ENCODE data around the gene KCNK15.
"Not testable (repeated sequence)": the region's sequence is repeated elsewhere in the genome, so short reads cannot be mapped to it uniquely, and the experiment has no call there.

KCNK15 gene

DNA sequence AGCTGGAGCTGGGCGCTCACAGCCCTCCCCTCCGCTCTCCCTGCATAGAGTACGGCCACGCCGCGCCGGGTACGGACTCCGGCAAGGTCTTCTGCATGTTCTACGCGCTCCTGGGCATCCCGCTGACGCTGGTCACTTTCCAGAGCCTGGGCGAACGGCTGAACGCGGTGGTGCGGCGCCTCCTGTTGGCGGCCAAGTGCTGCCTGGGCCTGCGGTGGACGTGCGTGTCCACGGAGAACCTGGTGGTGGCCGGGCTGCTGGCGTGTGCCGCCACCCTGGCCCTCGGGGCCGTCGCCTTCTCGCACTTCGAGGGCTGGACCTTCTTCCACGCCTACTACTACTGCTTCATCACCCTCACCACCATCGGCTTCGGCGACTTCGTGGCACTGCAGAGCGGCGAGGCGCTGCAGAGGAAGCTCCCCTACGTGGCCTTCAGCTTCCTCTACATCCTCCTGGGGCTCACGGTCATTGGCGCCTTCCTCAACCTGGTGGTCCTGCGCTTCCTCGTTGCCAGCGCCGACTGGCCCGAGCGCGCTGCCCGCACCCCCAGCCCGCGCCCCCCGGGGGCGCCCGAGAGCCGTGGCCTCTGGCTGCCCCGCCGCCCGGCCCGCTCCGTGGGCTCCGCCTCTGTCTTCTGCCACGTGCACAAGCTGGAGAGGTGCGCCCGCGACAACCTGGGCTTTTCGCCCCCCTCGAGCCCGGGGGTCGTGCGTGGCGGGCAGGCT lies 4.6 kb downstream of the KCNK15 start:
- peaks cover 0 to 4% of the 10 kb centered on the region in 2 donors for H3K4me1 ChIP-seq (ENCODE audit: control insufficient read depth in 1 of 2, insufficient read depth in 2 of 2, low read length in 2 of 2)
- H3K4me3 ChIP-seq (ENCODE audit: low read depth in 1 of 2, low read length in 2 of 2) = no peak overlapping the region
- peaks cover 22% of the 10 kb centered on the region for H3K27me3 ChIP-seq (ENCODE audit: low read depth, low read length)
- H3K36me3 ChIP-seq (ENCODE audit: control insufficient read depth in 1 of 2, insufficient read depth in 2 of 2, low read length in 2 of 2) = no peaks in the 10 kb centered on the region
- H3K9me3 ChIP-seq (ENCODE audit: control insufficient read depth in 1 of 2, low read length in 2 of 2) = no peaks in the 10 kb centered on the region
- H3K27ac ChIP-seq (ENCODE audit: low read length) = no peak overlapping the region

DNA sequence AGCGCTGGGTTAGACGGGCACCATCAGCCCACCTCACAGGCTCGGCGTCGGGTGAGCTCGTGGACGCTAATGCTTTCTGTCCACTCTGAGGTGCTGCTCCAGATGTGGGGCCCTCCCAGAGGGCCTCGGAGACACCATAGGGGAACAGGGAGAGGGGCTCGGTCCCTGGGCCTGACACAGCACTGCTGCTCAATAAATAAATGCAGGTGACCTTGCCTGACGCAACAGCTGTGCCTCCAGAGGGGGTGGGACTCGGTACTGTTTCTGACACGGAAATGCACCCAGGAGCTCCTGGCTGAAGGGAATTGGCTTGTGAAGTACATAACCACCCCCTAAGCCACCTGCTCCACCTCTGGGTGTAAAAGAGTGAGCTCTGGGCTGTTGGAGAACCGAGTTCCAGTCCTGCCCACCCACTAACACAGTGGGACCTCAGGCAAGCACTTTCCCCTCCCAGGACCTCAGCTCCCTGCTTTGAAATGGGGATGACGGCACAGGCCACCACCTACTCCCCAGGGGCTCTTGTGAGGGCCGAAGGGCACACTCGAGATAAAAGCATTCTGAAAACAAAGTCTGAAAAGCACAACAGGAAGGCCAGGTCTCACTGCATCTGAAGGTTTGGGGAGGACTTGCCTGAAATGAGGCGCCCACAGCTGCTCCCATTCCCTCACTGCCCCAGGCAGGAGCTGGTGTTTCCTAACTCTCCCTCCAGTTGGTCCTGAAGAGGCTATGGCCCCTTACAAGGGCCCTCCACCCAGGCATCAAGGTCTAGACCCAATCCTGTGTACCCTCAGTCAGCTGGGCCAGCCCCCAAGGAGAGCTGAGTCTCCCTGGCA lies 6.7 kb downstream of the KCNK15 start:
- Histone ChIP-seq H3K4me1 (ENCODE audit: control insufficient read depth in 1 of 2, insufficient read depth in 2 of 2, low read length in 2 of 2) (peaks cover 0 to under 1% of the 10 kb centered on the region in 2 donors), H3K27me3 (ENCODE audit: low read depth, low read length) (peaks cover 10% of the 10 kb centered on the region)

DNA sequence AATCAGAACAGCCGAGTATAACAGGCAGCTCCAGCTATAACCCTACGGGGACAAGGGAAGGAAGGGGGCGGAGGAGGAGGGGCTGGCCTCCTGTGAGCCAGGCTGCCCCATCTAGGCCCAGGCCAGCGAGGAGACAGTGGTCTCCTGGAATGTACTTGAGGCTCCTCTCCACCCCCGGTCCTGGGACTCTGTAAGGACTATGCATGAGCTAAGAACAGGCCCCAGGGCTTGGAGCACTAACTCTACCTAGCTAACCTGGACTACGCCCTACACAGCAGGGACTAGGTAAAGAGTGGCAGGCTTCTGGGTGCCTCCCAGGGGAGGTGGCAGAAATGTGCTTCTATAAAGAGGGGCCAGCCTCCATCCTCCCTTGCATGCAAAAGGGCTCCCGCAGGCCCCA lies 8.9 kb downstream of the KCNK15 start:
- H3K36me3 ChIP-seq (ENCODE audit: control insufficient read depth in 1 of 2, insufficient read depth in 2 of 2, low read length in 2 of 2) = no peaks in the 10 kb centered on the region
- H3K4me1 ChIP-seq (ENCODE audit: control insufficient read depth in 1 of 2, insufficient read depth in 2 of 2, low read length in 2 of 2) = no peaks in the 10 kb centered on the region
- H3K9me3 ChIP-seq (ENCODE audit: control insufficient read depth in 1 of 2, low read length in 2 of 2) = no peaks in the 10 kb centered on the region
- no peak overlapping the region for H3K27ac ChIP-seq (ENCODE audit: low read length)
- H3K4me3 ChIP-seq (ENCODE audit: low read depth in 1 of 2, low read length in 2 of 2) = no peak overlapping the region
- H3K27me3 ChIP-seq (ENCODE audit: low read depth, low read length) = peaks cover 6% of the 10 kb centered on the region

More for the DNA sequence above, 6.7 kb downstream of the KCNK15 start:
- H3K4me3 ChIP-seq (ENCODE audit: low read depth in 1 of 2, low read length in 2 of 2) = no peak overlapping the region
- no peak overlapping the region for H3K27ac ChIP-seq (ENCODE audit: low read length)
- no peaks in the 10 kb centered on the region for H3K36me3 ChIP-seq (ENCODE audit: control insufficient read depth in 1 of 2, insufficient read depth in 2 of 2, low read length in 2 of 2)
- H3K9me3 ChIP-seq (ENCODE audit: control insufficient read depth in 1 of 2, low read length in 2 of 2) = no peaks in the 10 kb centered on the region

DNA sequence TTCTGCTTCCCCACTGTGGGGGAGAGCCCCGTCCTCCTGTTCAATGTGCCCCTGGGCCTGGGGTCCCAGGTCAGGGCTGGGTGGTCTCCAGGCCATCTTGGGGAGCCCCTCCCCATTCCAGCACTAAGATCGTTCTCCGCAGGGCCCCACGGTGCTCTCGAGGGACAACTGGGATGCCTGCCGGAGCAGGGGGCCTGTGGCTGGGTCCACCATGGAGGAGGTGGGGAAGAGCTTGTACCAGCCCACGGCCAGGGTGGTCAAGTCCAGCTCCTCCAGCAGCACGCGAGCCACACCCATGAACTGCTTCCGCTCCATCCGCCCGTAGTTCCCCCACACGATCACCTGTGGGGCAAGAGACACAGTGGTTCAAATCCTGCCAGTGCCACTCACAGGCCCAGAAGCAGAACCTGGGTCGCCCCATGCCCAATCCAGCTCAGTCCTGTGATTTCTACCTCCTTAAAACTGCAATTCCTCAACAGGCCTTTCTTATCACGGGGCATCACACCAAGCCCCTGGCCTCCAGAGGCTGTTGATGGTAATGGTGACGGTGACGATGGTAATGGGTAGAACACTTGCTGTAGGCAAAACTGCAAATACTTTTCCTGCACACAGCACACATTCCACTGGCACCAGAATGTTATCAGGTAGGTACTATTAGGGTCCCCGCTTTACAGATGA lies 10.5 kb downstream of the KCNK15 start:
- H3K9me3 ChIP-seq (ENCODE audit: control insufficient read depth in 1 of 2, low read length in 2 of 2) = no peaks in the 10 kb centered on the region
- H3K27me3 ChIP-seq (ENCODE audit: low read depth, low read length) = peaks cover under 1% of the 10 kb centered on the region
- no peaks in the 10 kb centered on the region for H3K36me3 ChIP-seq (ENCODE audit: control insufficient read depth in 1 of 2, insufficient read depth in 2 of 2, low read length in 2 of 2)
- no peaks in the 10 kb centered on the region for H3K4me1 ChIP-seq (ENCODE audit: control insufficient read depth in 1 of 2, insufficient read depth in 2 of 2, low read length in 2 of 2)
- H3K27ac ChIP-seq (ENCODE audit: low read length) = no peak overlapping the region
- no peak overlapping the region for H3K4me3 ChIP-seq (ENCODE audit: low read depth in 1 of 2, low read length in 2 of 2)

DNA sequence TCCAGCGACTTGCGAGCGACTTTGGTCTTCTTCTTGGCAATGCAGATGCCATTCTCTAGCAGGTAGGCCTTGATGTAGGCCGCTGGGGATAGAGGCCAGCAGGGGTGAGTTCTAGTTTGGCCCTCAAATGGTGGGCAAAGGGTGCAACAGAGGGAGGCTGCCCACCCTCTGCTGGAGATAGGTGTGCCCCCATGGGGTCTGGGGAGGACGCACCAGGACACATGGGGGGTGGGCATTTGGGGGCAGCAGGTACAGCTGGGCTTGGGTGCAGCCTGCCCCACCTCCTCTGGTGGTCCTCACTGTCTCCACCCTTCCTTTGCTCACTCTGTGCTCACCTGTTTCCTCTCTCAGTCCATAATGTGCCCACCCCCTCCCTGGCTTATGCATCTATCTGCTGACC lies 11.3 kb downstream of the KCNK15 start:
- H3K9me3 ChIP-seq (ENCODE audit: control insufficient read depth in 1 of 2, low read length in 2 of 2) = no peaks in the 10 kb centered on the region
- no peak overlapping the region for H3K4me3 ChIP-seq (ENCODE audit: low read depth in 1 of 2, low read length in 2 of 2)
- no peak overlapping the region for H3K27ac ChIP-seq (ENCODE audit: low read length)
- no peaks in the 10 kb centered on the region for H3K27me3 ChIP-seq (ENCODE audit: low read depth, low read length)
- H3K36me3 ChIP-seq (ENCODE audit: control insufficient read depth in 1 of 2, insufficient read depth in 2 of 2, low read length in 2 of 2) = no peaks in the 10 kb centered on the region
- no peaks in the 10 kb centered on the region for H3K4me1 ChIP-seq (ENCODE audit: control insufficient read depth in 1 of 2, insufficient read depth in 2 of 2, low read length in 2 of 2)

DNA sequence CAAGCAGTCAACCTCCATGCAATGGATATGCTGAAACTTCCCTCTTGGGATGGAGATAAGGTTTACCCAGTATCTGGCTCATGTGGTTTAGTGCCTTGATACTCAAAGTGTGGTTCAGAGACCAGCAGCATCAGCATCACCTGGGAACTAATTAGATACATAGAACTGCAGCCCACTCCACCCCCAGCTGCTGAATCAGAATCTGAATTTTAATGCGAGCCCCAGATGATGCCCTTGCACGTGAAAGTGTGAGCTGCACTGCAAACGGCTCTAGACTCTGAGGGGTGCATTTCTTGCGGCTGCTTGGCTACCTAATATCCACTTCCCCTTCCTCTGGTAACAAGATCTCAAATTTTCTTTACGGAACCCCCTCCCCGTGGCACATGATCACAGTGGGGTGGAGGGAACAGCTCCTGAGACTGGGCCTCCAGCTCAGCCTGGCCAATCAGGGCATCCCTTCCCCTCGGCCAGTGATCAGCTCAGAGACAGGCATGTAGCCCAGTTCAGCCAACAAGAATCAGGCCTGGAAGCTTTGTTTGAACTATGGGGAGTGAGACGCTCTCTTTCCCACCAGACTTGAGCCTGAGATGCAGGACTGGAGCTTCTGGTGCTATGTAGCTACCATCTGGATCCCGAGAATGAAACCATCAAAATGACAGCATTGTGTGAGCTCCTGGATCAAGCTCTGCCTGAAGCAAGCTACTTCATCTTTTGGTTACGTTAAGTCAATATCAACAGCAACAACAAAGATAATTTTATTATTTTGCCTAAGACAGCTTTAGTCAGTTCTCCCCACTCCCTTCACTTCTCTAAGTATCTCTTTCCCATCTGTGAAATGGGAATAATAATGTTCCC lies 12.8 kb downstream of the KCNK15 start:
- H3K36me3 ChIP-seq (ENCODE audit: control insufficient read depth in 1 of 2, insufficient read depth in 2 of 2, low read length in 2 of 2) = no peaks in the 10 kb centered on the region
- H3K4me3 ChIP-seq (ENCODE audit: low read depth in 1 of 2, low read length in 2 of 2) = no peak overlapping the region
- no peaks in the 10 kb centered on the region for H3K9me3 ChIP-seq (ENCODE audit: control insufficient read depth in 1 of 2, low read length in 2 of 2)
- no peak overlapping the region for H3K27ac ChIP-seq (ENCODE audit: low read length)
- no peaks in the 10 kb centered on the region for H3K4me1 ChIP-seq (ENCODE audit: control insufficient read depth in 1 of 2, insufficient read depth in 2 of 2, low read length in 2 of 2)
- H3K27me3 ChIP-seq (ENCODE audit: low read depth, low read length) = no peaks in the 10 kb centered on the region

DNA sequence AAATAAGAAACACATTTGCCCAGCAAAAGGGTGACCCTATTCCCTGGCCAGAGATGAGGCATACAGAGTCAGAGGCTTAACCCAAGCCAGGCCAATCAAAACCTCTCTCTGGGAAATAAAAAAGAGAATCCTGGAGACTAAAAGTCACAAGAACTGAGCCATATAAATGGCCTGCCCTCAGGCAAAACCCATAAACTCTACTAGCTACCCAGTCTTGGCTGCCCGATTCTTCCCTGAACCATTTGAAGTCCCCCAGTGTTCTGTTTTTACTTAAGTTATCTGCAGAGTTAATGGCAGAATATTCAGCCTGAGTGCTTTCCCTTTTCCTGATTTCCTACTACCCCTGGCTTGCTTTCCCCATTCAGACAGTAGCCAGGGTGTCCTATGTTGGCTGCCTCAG lies 13.9 kb downstream of the KCNK15 start:
- Histone ChIP-seq H3K9me3 (ENCODE audit: control insufficient read depth in 1 of 2, low read length in 2 of 2) (no peaks in the 10 kb centered on the region), H3K4me1 (ENCODE audit: control insufficient read depth in 1 of 2, insufficient read depth in 2 of 2, low read length in 2 of 2) (no peaks in the 10 kb centered on the region), H3K4me3 (ENCODE audit: low read depth in 1 of 2, low read length in 2 of 2) (no peak overlapping the region), H3K27me3 (ENCODE audit: low read depth, low read length) (no peaks in the 10 kb centered on the region), H3K36me3 (ENCODE audit: control insufficient read depth in 1 of 2, insufficient read depth in 2 of 2, low read length in 2 of 2) (no peaks in the 10 kb centered on the region), H3K27ac (ENCODE audit: low read length) (no peak overlapping the region)

DNA sequence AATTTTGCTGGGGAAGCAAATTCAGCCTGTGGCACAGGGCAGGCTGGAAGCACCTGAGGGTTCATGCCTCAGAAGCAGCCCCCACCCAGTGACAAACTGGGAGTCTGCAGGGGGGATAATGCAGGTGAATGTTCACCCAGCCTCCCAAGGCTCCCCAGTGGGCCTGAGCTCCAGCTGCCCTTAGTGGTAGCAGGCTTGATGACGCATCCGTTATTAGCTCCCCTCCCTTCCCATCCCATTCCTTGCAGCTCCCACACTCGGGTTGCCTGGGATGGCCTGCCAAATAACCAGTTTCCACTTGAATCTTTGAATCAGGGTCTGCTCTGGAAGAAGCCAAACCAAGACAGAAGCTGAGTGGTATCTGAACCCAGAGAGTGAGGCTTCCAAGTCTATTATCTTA lies 15.8 kb downstream of the KCNK15 start:
- H3K9me3 ChIP-seq (ENCODE audit: control insufficient read depth in 1 of 2, low read length in 2 of 2) = no peaks in the 10 kb centered on the region
- H3K4me3 ChIP-seq (ENCODE audit: low read depth in 1 of 2, low read length in 2 of 2) = no peak overlapping the region
- no peak overlapping the region for H3K27ac ChIP-seq (ENCODE audit: low read length)
- H3K4me1 ChIP-seq (ENCODE audit: control insufficient read depth in 1 of 2, insufficient read depth in 2 of 2, low read length in 2 of 2) = no peaks in the 10 kb centered on the region
- no peaks in the 10 kb centered on the region for H3K36me3 ChIP-seq (ENCODE audit: control insufficient read depth in 1 of 2, insufficient read depth in 2 of 2, low read length in 2 of 2)
- H3K27me3 ChIP-seq (ENCODE audit: low read depth, low read length) = no peaks in the 10 kb centered on the region

DNA sequence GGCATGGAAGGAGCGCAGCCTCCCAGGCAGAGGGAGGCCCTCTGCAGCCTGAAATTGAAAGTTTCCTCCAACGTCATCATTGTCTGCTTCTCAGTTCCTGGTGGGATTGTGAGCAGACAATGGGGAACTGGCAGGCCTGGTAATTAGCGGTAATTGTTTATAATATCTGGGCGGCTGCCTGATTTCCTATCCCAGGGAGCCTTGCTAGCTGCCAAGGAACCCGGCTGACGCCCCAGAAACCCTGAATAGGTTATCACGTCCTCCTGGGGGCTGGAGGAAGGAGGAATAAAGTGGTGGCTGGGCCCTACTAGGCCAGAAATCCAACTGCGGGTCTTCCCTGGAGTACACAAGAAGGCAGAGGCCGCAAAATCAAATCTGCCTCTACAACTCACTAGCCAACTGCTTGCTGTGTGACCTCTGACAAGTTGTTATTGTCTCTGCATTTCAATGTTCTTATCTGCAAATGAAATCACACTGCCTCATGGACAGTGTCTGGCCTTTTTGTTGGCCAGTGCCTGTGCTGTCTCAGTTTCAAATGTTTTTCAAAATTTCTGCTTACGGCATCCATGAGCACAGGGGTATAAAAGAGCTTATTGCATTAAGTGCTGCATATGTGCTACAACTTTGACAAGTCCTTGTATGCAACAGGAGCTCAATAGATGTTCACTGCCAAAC lies 16.9 kb downstream of the KCNK15 start:
- no peaks in the 10 kb centered on the region for H3K9me3 ChIP-seq (ENCODE audit: control insufficient read depth in 1 of 2, low read length in 2 of 2)
- H3K36me3 ChIP-seq (ENCODE audit: control insufficient read depth in 1 of 2, insufficient read depth in 2 of 2, low read length in 2 of 2) = no peaks in the 10 kb centered on the region
- H3K4me3 ChIP-seq (ENCODE audit: low read depth in 1 of 2, low read length in 2 of 2) = no peak overlapping the region
- H3K27me3 ChIP-seq (ENCODE audit: low read depth, low read length) = no peaks in the 10 kb centered on the region
- no peak overlapping the region for H3K27ac ChIP-seq (ENCODE audit: low read length)
- no peaks in the 10 kb centered on the region for H3K4me1 ChIP-seq (ENCODE audit: control insufficient read depth in 1 of 2, insufficient read depth in 2 of 2, low read length in 2 of 2)

DNA sequence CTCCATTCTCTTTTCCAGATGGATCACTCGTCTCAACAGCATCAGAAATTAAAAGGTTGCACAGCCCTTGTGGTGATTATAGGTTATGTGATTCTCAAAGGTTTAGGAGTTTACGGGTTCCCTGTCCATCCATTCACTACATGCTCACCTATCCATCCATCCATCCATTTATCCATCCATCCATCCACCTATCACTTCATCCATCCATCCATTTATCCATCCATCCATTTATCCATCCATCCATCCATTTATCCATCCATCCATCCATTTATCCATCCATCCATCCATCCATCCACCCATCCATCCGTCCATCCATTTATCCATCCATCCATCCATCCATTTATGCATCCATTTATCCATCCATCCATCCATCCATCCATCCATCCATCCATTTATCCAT lies 18.1 kb downstream of the KCNK15 start:
- not testable (repeated sequence) for H3K9me3 ChIP-seq (ENCODE audit: control insufficient read depth in 1 of 2, low read length in 2 of 2); H3K36me3 ChIP-seq (ENCODE audit: control insufficient read depth in 1 of 2, insufficient read depth in 2 of 2, low read length in 2 of 2); H3K4me3 ChIP-seq (ENCODE audit: low read depth in 1 of 2, low read length in 2 of 2); H3K27ac ChIP-seq (ENCODE audit: low read length); H3K4me1 ChIP-seq (ENCODE audit: control insufficient read depth in 1 of 2, insufficient read depth in 2 of 2, low read length in 2 of 2); H3K27me3 ChIP-seq (ENCODE audit: low read depth, low read length)

Data from muscle layer of duodenum (tissue), 2 donors.